ENCODE results near the gene MUC4. TPM values are rescaled to one million over a fixed set of nuclear protein-coding genes. Genes with fewer than 3 reads are reported as not detected.

Gene MUC4
- total and polyA plus RNA-seq, 2 experiments from 2014 or later: 1.3 TPM

GRCh38 chr3:195773956-195774537 is 37.7 kb downstream of the MUC4 start (continued):
- TF ChIP-seq ZNF462 (CRISPR knock-in tag; IDR thresholded peaks at IDR 0.05): no peak
- no peak for TF ChIP-seq POLR2AphosphoS5 (IDR thresholded peaks at IDR 0.05; ENCODE audit: low read depth)
- no peak for TF ChIP-seq ZNF114 (CRISPR knock-in tag; IDR thresholded peaks at IDR 0.05)
- TF ChIP-seq EZH2 (IDR thresholded peaks at IDR 0.05; ENCODE audit: low read depth, unreplicated experiment): no peak

- no peak overlapping the region for H3K4me2 ChIP-seq
- DNase-seq (ENCODE audit: low spot score) (no peak), ATAC-seq (no peak)
- Mint-ChIP-seq H3K27ac (no peak overlapping the region), H3K4me3 (no peak overlapping the region), H3K9me3 (peaks cover 22% of the 10 kb centered on the region), H3K4me1 (no peaks in the 10 kb centered on the region), H3K36me3 (ENCODE audit: low read depth) (no peaks in the 10 kb centered on the region; the same call in 2 of the 3 replicates), H3K27me3 (ENCODE audit: insufficient read depth, low read depth, poor library complexity) (peaks cover 7% of the 10 kb centered on the region)
- H3F3A ChIP-seq (replicated peaks; ENCODE audit: low read depth): no peaks in the 10 kb centered on the region
- no peak overlapping the region for H2AFZ ChIP-seq
- no peaks in the 10 kb centered on the region for H3K4me1 ChIP-seq (ENCODE audit: insufficient read depth)
- no peak overlapping the region for H3K27ac ChIP-seq (ENCODE audit: low read depth)
- H3K27me3 ChIP-seq (ENCODE audit: insufficient read depth): no peaks in the 10 kb centered on the region
- no peaks in the 10 kb centered on the region for H4K20me1 ChIP-seq (replicated peaks; ENCODE audit: insufficient read depth)
- H3K4me3 ChIP-seq: no peak overlapping the region
- H3K9me2 ChIP-seq (ENCODE audit: insufficient read depth): no peaks in the 10 kb centered on the region
- H3K36me3 ChIP-seq (ENCODE audit: insufficient read depth): no peaks in the 10 kb centered on the region
- no peaks in the 10 kb centered on the region for H3K79me2 ChIP-seq (replicated peaks; ENCODE audit: insufficient read depth)
- no peak for TF ChIP-seq CREB1 (CRISPR knock-in tag; IDR thresholded peaks at IDR 0.05; ENCODE audit: low read depth)
- TF ChIP-seq STAT1 (IDR thresholded peaks at IDR 0.05; ENCODE audit: unreplicated experiment): no peak
- TF ChIP-seq CTCF (conservative IDR thresholded peaks at IDR 0.05; ENCODE audit: low read depth in 2 of 2): no peak
- no peak for TF ChIP-seq JUNB (IDR thresholded peaks at IDR 0.05; ENCODE audit: unreplicated experiment)
- TF ChIP-seq REST (IDR thresholded peaks at IDR 0.05; ENCODE audit: unreplicated experiment): no peak
Observed at GRCh38 chr3:195771646-195772300, 40.0 kb downstream of the MUC4 start.
